ENCODE data around the gene SBF2. TPM values are rescaled to one million over a fixed set of nuclear protein-coding genes. Genes with fewer than 3 reads are reported as not detected.

SBF2 gene
- total RNA-seq, 4 donors from 2014 or later: 20.6 to 48.6 (median 26.0) TPM

DNA sequence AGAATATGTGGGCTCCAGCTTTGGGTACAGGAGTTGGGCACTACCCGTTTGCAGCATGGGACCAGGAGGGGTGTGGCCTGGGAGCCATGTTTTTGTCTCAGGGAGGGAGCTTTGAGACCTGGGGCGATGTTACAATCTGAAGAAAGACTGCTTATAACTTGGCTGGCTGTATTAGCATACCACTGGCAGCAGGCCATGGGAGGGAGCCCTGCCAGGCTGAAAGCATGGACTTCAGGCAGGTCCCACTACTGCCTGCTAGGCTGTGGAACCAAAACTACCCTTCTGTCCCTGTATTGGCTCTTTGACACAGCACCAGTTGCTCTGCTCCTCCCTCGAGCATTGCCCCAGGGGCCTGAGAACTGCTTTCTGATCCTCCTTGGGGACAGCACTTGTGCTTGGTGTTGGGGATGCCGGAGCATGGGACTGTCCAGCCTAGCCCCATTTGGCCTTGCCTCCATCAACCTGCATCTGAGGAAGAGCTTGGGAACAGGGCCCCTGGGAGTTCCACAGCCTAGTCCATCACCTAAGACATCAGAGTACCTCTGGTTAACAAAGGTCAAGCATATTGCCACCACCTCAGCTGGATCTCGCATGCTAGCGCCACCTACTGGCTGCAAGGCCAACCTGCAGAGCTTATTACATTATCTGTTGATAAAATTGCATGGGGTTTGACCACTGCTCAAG, 217.4 kb downstream of the SBF2 start:
- Histone ChIP-seq H3K9me3 (peaks cover 0 to 37% (median 20%) of the 10 kb centered on the region in 3 donors), H3K4me3 (no peak overlapping the region), H3K36me3 (no peaks in the 10 kb centered on the region), H3K4me1 (peaks cover 0 to 7% (median 0%) of the 10 kb centered on the region in 3 donors), H3K27me3 (no peaks in the 10 kb centered on the region), H3K27ac (peak overlapping the region in 1 of 4 donors; percentile 4)
- intact Hi-C loops (cut with DNase I): no loop called here
- DNase-seq: no peak
- no peak for TF ChIP-seq POLR2A (IDR thresholded peaks at IDR 0.05)
- TF ChIP-seq CTCF (IDR thresholded peaks at IDR 0.05): peak in 4 of 6 experiments; percentile 21 to 63 (median 32)
- 17 to 22% methylated on average over 3 to 6 of the region's 6 CpGs for WGBS, 2 donors

GRCh38 chr11:10075141-10075540, 218.9 kb downstream of the SBF2 start:
- peaks cover 0 to 23% (median 17%) of the 10 kb centered on the region in 3 donors for H3K9me3 ChIP-seq
- no peaks in the 10 kb centered on the region for H3K27me3 ChIP-seq
- intact Hi-C loops (cut with DNase I): no loop called here
- TF ChIP-seq CTCF (IDR thresholded peaks at IDR 0.05) (no peak), POLR2A (IDR thresholded peaks at IDR 0.05) (no peak)
- H3K27ac ChIP-seq: no peak overlapping the region
- no peak for DNase-seq
- WGBS, 2 donors: 92 to 96% methylated on average over 2 of the region's 2 CpGs
- no peaks in the 10 kb centered on the region for H3K36me3 ChIP-seq
- peaks cover 0 to 7% (median 0%) of the 10 kb centered on the region in 3 donors for H3K4me1 ChIP-seq
- no peak overlapping the region for H3K4me3 ChIP-seq

DNA sequence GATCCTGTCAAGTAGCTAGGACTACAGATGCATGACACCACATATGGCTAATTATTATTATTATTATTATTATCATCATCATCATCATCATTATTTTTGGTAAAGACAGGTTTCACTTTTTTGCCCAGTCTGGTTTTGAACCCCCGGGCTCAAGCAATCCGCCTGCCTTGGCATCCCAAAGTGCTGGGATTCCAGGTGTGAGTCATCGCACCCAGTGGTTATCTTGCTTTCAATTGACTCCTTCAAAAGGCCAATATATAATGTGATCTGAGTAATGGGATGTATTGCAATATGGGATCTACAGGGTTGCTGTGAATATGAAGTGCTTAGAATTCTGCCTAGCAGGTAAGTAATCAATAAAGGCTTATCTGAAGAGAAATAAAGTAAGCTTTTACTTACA, 221.2 kb downstream of the SBF2 start:
- no peak overlapping the region for H3K4me3 ChIP-seq
- H3K36me3 ChIP-seq: no peaks in the 10 kb centered on the region
- TF ChIP-seq CTCF (IDR thresholded peaks at IDR 0.05) (no peak), POLR2A (IDR thresholded peaks at IDR 0.05) (no peak)
- no peak for DNase-seq
- H3K27me3 ChIP-seq: no peaks in the 10 kb centered on the region
- no peaks in the 10 kb centered on the region for H3K9me3 ChIP-seq
- no peak overlapping the region for H3K27ac ChIP-seq
- intact Hi-C loops (cut with DNase I): no loop called here
- 80 to 100% methylated on average over 3 of the region's 3 CpGs for WGBS, 2 donors
- peaks cover 0 to 7% (median 0%) of the 10 kb centered on the region in 3 donors for H3K4me1 ChIP-seq

GRCh38 chr11:10072142-10072541, 221.9 kb downstream of the SBF2 start:
- Histone ChIP-seq H3K4me1 (peaks cover 0 to 7% (median 0%) of the 10 kb centered on the region in 3 donors), H3K27me3 (no peaks in the 10 kb centered on the region), H3K4me3 (no peak overlapping the region), H3K9me3 (no peaks in the 10 kb centered on the region), H3K36me3 (no peaks in the 10 kb centered on the region), H3K27ac (no peak overlapping the region)
- no peak for DNase-seq
- intact Hi-C loops (cut with DNase I): no loop called here
- 66 to 77% methylated on average over 1 of the region's 1 CpG for WGBS, 2 donors
- TF ChIP-seq POLR2A (IDR thresholded peaks at IDR 0.05) (no peak), CTCF (IDR thresholded peaks at IDR 0.05) (no peak)

DNA sequence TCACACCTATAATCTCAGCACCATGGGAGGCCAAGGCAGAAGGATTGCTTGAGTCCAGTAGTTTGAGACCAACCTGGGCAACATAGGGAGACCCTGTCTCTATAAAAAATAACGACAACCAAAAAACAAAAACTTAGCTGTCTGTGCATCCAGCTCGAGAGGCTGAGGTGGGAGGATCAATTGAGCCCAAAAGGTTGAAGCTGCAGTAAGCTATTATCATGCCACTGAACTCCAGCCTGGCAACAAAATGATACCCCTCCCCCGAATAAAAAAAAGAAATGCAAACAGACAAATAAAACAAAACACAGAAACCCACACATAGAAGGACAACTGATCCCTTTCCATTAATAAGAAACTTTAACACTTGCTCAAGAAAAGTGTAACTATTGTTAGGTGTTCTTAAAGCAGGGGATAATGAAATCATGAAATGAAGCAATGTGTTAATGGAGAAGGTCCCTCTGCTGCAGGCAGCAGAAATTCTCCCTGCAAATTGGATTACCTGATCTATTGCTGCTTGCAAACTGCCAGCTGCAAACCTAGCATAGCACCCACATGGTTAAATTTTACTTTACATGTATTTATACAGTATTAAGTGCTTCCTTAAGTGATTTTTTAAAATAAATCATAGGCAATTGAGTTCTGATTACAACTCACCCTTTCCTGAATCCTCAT, 226.3 kb downstream of the SBF2 start:
- no peak for TF ChIP-seq POLR2A (IDR thresholded peaks at IDR 0.05)
- TF ChIP-seq CTCF (IDR thresholded peaks at IDR 0.05): no peak
- DNase-seq: no peak
- intact Hi-C loops (cut with DNase I): no loop called here
- H3K4me1 ChIP-seq: no peaks in the 10 kb centered on the region
- 77 to 87% methylated on average over 3 of the region's 3 CpGs for WGBS, 2 donors
- H3K27me3 ChIP-seq: no peaks in the 10 kb centered on the region
- no peak overlapping the region for H3K27ac ChIP-seq
- H3K36me3 ChIP-seq: no peaks in the 10 kb centered on the region
- H3K9me3 ChIP-seq: no peaks in the 10 kb centered on the region
- no peak overlapping the region for H3K4me3 ChIP-seq

Measured in esophagus squamous epithelium (tissue), 5 donors.